CD4-positive, alpha-beta T cell (primary cell): ENCODE results near the gene RAPGEF1. TPM values are rescaled to one million over a fixed set of nuclear protein-coding genes. Genes with fewer than 3 reads are reported as not detected.

Experiments used
- ATAC-seq: fragments of 200-7000 bp; cut with Tn5 transposase; one replicate; pipeline ENCODE4 v1.10.0; 2022; ENCODE audit warnings: mild to moderate bottlenecking; ENCODE audit not compliant: poor library complexity
- CTCF ChIA-PET: fragments of 350-600 bp; sonication (Branson Sonifier 250); formaldehyde crosslinking; loops from one replicate; lab custom pipeline; 2021; ENCODE audit warnings: antibody characterized with exemption, inconsistent platforms; lab: Charles Lee
- POLR2A ChIA-PET: fragments of 350-600 bp; sonication (Branson Sonifier 250); formaldehyde crosslinking; loops from one replicate; lab custom pipeline; 2021; ENCODE audit warnings: antibody characterized with exemption, inconsistent platforms; lab: Charles Lee
- DNase-seq, 14 experiments: peaks; one replicate each; pipeline ENCODE4 v3.0.0-alpha.2; 2013 to 2020; ENCODE audit warnings: mixed read lengths in 2 of 14
- H3K27ac ChIP-seq, 2 donors: one replicate each; pipeline versions ENCODE4 v1.5.1 to v1.7.0; 2013; ENCODE audit warnings: low read length in 2 of 2, low read depth in 1 of 2, mild to moderate bottlenecking in 1 of 2
- H3K27me3 ChIP-seq, 2 experiments: 1 replicate in 1 of 2; 2 replicates in 1 of 2; pipeline versions ENCODE4 v1.6.1 to v1.7.0; 2013; ENCODE audit warnings: low read length in 2 of 2, control low read depth in 1 of 2, mild to moderate bottlenecking in 1 of 2, moderate library complexity in 1 of 2; ENCODE audit not compliant: insufficient read depth in 2 of 2, control insufficient read depth in 1 of 2
- H3K36me3 ChIP-seq: one replicate; pipeline ENCODE4 v1.6.1; 2013; ENCODE audit warnings: low read length, control low read depth; ENCODE audit not compliant: insufficient read depth
- H3K4me1 ChIP-seq: one replicate; pipeline ENCODE4 v1.6.1; 2013; ENCODE audit warnings: low read length, control low read depth; ENCODE audit not compliant: insufficient read depth
- H3K4me3 ChIP-seq: one replicate; pipeline ENCODE4 v1.5.1; 2013; ENCODE audit warnings: mild to moderate bottlenecking, low read length, moderate library complexity
- H3K9me3 ChIP-seq, 2 experiments: 1 replicate in 1 of 2; 2 replicates in 1 of 2; pipeline versions ENCODE4 v1.6.1 to v1.7.0; 2013; ENCODE audit warnings: low read length in 2 of 2, mild to moderate bottlenecking in 2 of 2, control low read depth in 1 of 2, moderate library complexity in 1 of 2; ENCODE audit not compliant: control insufficient read depth in 1 of 2, insufficient read depth in 1 of 2
- H3K27ac Mint-ChIP-seq: one replicate; pipeline ENCODE4 v1.8.0; 2020; ENCODE audit warnings: mixed read lengths
- H3K27me3 Mint-ChIP-seq: one replicate; pipeline ENCODE4 v1.8.0; 2021; ENCODE audit warnings: mixed read lengths
- H3K36me3 Mint-ChIP-seq: one replicate; pipeline ENCODE4 v1.8.0; 2021; ENCODE audit warnings: low read depth, mixed read lengths
- H3K4me1 Mint-ChIP-seq: one replicate; pipeline ENCODE4 v1.8.0; 2021; ENCODE audit warnings: low read depth, mixed read lengths
- H3K4me3 Mint-ChIP-seq: one replicate; pipeline ENCODE4 v1.8.0; 2020; ENCODE audit warnings: mild to moderate bottlenecking, mixed read lengths
- H3K9me3 Mint-ChIP-seq: one replicate; pipeline ENCODE4 v1.8.0; 2020; ENCODE audit warnings: mixed read lengths
- CTCF ChIP-seq: fragments of 200-600 bp; IDR thresholded peaks from one replicate; pipeline ENCODE4 v1.8.0; 2022; ENCODE audit warnings: antibody characterized with exemption, mild to moderate bottlenecking
- intact Hi-C, 2 experiments: fragments of 100-400 bp; cut with DNase I in 1 of 2; cut with micrococcal nuclease in 1 of 2; formaldehyde crosslinking; loops; one replicate each; pipeline versions ENCODE4 v1.15.1 to v1.9.0; 2023 to 2025; cut with DNase I, micrococcal nuclease
- total RNA-seq, 174 experiments: library from RNA in 2 of 174; stranded (reverse) in 2 of 174; gene quantifications; one replicate each; pipeline ENCODE4 v1.2.3 and lab custom pipeline; 2021 to 2026

RAPGEF1 gene
- total RNA-seq, 2 experiments from 2014 or later, result 130 to 134 TPM

DNA sequence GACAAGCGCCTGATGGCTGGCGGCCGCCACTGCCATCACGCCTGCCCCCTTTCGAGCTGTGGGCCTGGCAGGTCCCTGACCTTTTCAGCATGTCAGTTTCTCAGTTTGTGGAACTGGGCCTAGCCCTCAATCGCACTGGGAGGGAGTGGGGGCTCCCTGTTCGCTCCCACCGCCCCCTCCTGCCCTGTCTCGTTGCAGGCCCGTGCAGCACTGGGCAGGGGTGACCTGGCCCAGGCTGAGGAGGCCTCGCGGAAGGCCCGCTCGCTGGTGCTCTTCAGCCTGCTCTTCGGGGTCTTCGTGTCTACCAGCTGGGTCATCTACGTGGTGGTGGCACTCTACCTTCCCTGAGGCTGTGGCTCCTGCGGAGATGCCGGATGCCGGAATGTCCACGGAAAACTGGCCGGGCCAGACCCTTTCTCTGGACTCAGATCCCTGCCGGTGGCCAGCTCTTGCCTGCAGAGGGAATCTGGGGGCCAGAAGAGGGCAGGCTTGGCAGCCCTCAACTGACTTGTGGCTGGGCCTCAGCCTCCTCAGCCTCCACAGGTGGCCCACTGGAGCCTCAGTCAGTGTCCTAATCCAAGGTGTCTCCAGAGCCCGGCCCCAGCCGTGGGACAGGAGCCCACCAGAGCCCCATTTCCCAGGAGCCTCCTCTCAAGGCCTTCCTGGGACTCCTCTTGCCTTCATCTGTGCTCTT is 181.9 kb downstream of the RAPGEF1 start:
- H3K27ac Mint-ChIP-seq, result no peak overlapping the region

DNA sequence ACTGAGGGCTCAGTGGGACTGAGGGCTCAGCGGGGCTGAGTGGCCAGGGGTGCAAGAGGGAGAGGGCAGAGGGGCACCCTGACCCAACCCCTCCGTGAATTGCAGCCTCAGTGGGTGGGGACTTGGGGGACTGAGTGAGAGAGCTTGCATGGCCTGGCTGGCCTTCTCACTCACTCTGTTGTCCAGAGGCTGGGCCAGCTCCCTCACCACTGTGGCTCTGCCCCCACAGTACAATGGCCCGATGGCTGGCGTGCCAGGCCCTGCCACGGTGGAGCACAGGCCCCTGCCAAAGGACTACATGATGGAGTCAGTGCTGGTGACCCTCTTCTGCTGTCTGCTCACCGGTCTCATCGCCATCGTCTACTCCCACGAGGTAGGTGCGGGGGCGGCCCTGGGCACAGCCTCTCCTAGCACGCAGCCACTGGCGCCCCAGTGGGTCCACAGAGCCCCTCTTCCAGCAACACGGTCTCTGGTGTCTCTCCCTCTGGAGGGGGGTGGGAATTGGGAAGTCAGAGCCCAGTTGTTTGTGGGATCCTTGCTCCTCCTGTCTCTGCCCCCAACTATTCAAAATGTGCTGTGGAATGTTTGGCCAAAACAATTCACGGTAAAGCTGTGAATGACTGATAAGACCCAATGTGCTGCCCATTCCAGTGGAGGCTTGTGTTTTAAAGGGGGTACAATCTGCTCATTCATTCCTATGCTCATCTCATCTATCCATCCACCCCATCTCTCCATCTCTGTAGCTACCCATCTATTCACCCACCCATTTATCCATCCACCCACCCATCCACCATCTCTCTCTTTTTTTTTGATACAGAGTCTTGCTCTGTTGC is 183.8 kb downstream of the RAPGEF1 start:
- intact Hi-C loops, result no loop called here
- H3K27ac Mint-ChIP-seq, result no peak overlapping the region

More for the DNA sequence above, 181.9 kb downstream of the RAPGEF1 start:
- no peak overlapping the region for H3K4me3 ChIP-seq
- no peaks in the 10 kb centered on the region for H3K4me1 ChIP-seq
- CTCF ChIA-PET, result no interaction called here
- TF ChIP-seq CTCF, result no peak
- ATAC-seq (no peak), DNase-seq (no peak)
- H3K27me3 ChIP-seq, result peaks cover 20 to 22% of the 10 kb centered on the region in 2 experiments
- H3K9me3 Mint-ChIP-seq, result no peaks in the 10 kb centered on the region
- H3K27ac ChIP-seq, result no peak overlapping the region
- no peak overlapping the region for H3K4me3 Mint-ChIP-seq
- intact Hi-C loops, result no loop called here
- peaks cover 5% of the 10 kb centered on the region for H3K36me3 Mint-ChIP-seq
- H3K36me3 ChIP-seq, result no peaks in the 10 kb centered on the region
- peaks cover 32% of the 10 kb centered on the region for H3K27me3 Mint-ChIP-seq
- POLR2A ChIA-PET, result no interaction called here
- no peaks in the 10 kb centered on the region for H3K4me1 Mint-ChIP-seq
- H3K9me3 ChIP-seq, result peaks cover 0 to 21% of the 10 kb centered on the region in 2 experiments

More for the DNA sequence above, 183.8 kb downstream of the RAPGEF1 start:
- H3K36me3 Mint-ChIP-seq, result no peaks in the 10 kb centered on the region
- no peak overlapping the region for H3K4me3 ChIP-seq
- no peaks in the 10 kb centered on the region for H3K4me1 ChIP-seq
- H3K4me1 Mint-ChIP-seq, result no peaks in the 10 kb centered on the region
- CTCF ChIA-PET, result no interaction called here
- peaks cover 0 to 14% of the 10 kb centered on the region in 2 experiments for H3K9me3 ChIP-seq
- peaks cover 49% of the 10 kb centered on the region for H3K27me3 Mint-ChIP-seq
- H3K4me3 Mint-ChIP-seq, result no peak overlapping the region
- H3K27me3 ChIP-seq, result peaks cover 20 to 25% of the 10 kb centered on the region in 2 experiments
- POLR2A ChIA-PET, result interaction anchor here (1.2 kb wide), 1 partner anchor 16 kb away, joined by 3 read pairs; no protein-coding TSS in a partner anchor
- DNase-seq, result no peak
- no peaks in the 10 kb centered on the region for H3K9me3 Mint-ChIP-seq
- H3K36me3 ChIP-seq, result no peaks in the 10 kb centered on the region
- no peak overlapping the region for H3K27ac ChIP-seq
- no peak for TF ChIP-seq CTCF
- no peak for ATAC-seq
